Cardiac muscle cell (in vitro differentiated cells and primary cell): ENCODE results near the gene FSCN2. TPM values are rescaled to one million over a fixed set of nuclear protein-coding genes. Genes with fewer than 3 reads are reported as not detected.
A peak's percentile ranks its signal among the peaks of the same experiment; 100 is the strongest.

Source experiments
- DNase-seq, 2 donors: peaks; one replicate each; pipeline versions ENCODE4 v3.0.0 to v3.0.0-alpha.2; 2010 to 2017; ENCODE audit warnings: low read depth in 1 of 2, low spot score in 1 of 2
- H3K27ac ChIP-seq: fragments of 200-600 bp; sonication (generic); 2 replicates; pipeline ENCODE4 v1.5.1; 2016
- H3K27me3 ChIP-seq: fragments of 200-600 bp; sonication (generic); 2 replicates; pipeline ENCODE4 v1.6.0; 2016; ENCODE audit warnings: control low read depth
- H3K36me3 ChIP-seq: fragments of 200-600 bp; sonication (generic); 2 replicates; pipeline ENCODE4 v1.5.1; 2016; ENCODE audit warnings: control low read depth
- H3K4me1 ChIP-seq: fragments of 200-600 bp; sonication (generic); 2 replicates; pipeline ENCODE4 v1.8.1; 2017; ENCODE audit warnings: low read depth, mild to moderate bottlenecking, mixed run types
- H3K4me3 ChIP-seq: fragments of 200-600 bp; sonication (generic); 2 replicates; pipeline ENCODE4 v1.5.1; 2016; ENCODE audit warnings: mild to moderate bottlenecking
- H3K9me3 ChIP-seq: fragments of 200-600 bp; sonication (generic); 2 replicates; pipeline ENCODE4 v1.5.1; 2017; ENCODE audit warnings: low read depth, mild to moderate bottlenecking, control low read depth
- polyA plus RNA-seq: library from polyadenylated mRNA; unstranded; fragments of >200 nt; fragmentation: Nextera tagmentation; extraction: Ambion mirVana; gene quantifications from 2 replicates; pipeline ENCODE4 v1.2.1, GENCODE V29; 2016
- total RNA-seq: library from RNA; depleted of rRNA; stranded (reverse); fragments of >200 nt; gene quantifications from 2 replicates; pipeline ENCODE4 v1.2.3, GENCODE V29; 2016
- TF ChIP-seq, protein P1 (sequence below): IDR thresholded peaks from 2 replicates; pipeline ENCODE4 v1.5.1; 2012; ENCODE audit warnings: low read depth, mild to moderate bottlenecking, low read length

Gene FSCN2
- total and polyA plus RNA-seq, 2 experiments from 2014 or later, result 1.5 to 9.0 TPM

DNA sequence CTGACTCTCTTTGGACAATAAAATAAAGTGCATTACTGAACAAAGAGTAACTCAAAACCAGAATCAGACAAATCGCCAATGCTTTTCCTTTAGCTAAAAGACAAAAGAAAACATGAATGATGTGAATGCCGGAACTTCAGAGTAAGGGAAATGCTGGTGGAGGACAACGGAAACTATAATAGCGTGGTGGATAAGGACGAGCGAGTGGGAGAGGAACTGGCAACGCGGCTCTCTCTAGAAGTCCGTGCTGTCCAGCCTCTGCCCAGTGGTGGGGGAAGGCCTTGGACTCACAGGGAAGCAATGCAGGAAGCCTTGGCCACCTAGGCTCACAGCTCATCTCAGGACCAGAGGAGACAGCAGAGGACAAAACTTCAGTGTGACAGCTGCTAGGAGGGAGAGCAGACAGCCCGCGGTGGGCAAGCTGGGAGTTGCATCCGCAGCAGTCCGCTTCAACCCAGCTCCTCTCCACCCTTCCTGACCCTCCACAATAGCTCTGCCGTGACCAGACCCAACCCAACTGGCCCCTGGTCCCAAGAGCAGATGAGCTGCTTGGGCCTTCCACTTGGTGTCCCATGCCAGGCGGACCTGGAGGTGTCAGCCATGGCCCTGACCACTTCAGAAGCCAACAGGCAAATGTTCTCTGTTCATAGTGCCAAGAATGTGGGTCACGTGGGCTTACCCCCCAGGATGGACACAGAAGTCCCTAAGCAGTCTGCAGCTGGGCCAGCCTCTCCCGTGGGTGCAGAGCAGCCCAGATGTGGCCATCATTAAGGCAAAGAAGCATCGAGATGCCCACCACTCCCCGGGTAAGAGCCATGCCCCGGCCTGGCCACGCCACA lies 29.3 kb downstream of the FSCN2 start:
- Histone ChIP-seq H3K27ac (peak overlapping the region; percentile 82), H3K4me3 (no peak overlapping the region), H3K9me3 (no peaks in the 10 kb centered on the region), H3K36me3 (peaks cover 34% of the 10 kb centered on the region), H3K4me1 (peaks cover 33% of the 10 kb centered on the region), H3K27me3 (no peaks in the 10 kb centered on the region)
- no peak for DNase-seq
- TF ChIP-seq, protein P1, sequence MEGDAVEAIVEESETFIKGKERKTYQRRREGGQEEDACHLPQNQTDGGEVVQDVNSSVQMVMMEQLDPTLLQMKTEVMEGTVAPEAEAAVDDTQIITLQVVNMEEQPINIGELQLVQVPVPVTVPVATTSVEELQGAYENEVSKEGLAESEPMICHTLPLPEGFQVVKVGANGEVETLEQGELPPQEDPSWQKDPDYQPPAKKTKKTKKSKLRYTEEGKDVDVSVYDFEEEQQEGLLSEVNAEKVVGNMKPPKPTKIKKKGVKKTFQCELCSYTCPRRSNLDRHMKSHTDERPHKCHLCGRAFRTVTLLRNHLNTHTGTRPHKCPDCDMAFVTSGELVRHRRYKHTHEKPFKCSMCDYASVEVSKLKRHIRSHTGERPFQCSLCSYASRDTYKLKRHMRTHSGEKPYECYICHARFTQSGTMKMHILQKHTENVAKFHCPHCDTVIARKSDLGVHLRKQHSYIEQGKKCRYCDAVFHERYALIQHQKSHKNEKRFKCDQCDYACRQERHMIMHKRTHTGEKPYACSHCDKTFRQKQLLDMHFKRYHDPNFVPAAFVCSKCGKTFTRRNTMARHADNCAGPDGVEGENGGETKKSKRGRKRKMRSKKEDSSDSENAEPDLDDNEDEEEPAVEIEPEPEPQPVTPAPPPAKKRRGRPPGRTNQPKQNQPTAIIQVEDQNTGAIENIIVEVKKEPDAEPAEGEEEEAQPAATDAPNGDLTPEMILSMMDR, result no peak

DNA sequence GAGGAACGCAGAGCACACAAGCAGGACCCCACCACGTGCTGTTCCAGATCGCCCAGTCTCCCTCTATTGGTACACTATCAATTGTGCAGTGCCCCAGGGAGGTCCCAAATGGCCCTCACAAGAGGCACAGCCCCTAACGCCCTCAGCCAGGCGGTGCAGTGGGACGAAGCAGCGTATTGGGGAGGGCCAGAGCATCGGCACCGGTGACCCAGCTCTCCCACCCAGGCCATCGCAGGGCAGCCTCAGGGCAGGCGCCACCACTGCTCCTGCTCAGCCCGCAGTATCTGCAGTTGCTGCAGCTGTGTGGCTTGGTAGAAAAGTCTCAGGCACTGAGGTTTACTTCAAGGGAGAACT lies 29.9 kb downstream of the FSCN2 start:
- TF ChIP-seq, protein P1, result no peak
- H3K4me3 ChIP-seq, result no peak overlapping the region
- no peak for DNase-seq
- peaks cover 33% of the 10 kb centered on the region for H3K4me1 ChIP-seq
- peaks cover 38% of the 10 kb centered on the region for H3K36me3 ChIP-seq
- peak overlapping the region; percentile 82 for H3K27ac ChIP-seq
- H3K9me3 ChIP-seq, result no peaks in the 10 kb centered on the region
- no peaks in the 10 kb centered on the region for H3K27me3 ChIP-seq

DNA sequence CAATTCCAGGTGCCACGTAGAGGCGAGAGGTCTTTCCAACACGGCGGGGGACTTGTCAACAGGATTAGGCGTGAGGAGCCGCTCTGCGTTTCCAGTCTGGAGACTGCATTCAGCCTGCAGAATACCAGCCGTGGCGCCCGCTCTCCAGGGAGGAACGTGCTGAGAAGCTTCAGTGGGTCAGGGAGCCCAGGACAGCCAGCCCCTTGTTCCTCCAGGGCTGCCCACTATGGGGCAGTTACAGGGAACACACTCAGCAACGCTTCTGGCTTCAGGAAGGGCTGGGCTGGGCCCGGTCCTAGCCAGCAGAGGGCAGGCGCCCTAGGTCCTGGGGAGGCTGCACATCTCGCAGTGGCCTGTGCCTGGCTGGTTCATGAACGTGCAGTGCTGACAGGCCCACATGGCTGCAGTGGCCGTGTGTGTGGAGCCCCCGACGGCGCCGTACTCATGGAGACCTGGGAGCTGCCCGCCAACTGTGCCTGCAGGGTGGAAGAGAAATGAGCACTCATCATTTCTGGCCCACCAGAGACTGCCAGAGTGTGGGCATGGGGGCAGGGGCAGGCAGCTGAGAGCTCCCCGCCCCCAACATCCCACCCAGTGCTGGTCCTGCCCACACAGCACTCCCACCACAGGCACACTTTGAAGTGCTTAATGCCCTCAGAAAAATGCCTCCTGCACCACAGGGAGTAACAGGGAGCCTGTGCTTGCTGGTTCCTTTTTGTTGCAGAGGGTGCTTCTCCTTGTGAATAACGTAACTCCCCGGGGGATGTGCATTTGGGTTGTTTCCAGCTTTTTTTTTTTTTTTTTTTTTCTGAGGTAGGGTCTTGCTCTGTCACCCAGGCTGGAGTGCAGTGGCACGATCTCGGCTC lies 31.0 kb downstream of the FSCN2 start:
- Histone ChIP-seq H3K4me1 (peaks cover 26% of the 10 kb centered on the region), H3K9me3 (no peaks in the 10 kb centered on the region), H3K27me3 (no peaks in the 10 kb centered on the region), H3K4me3 (no peak overlapping the region), H3K27ac (peak overlapping the region; percentile 43), H3K36me3 (peaks cover 45% of the 10 kb centered on the region)
- no peak for DNase-seq
- TF ChIP-seq, protein P1, result peak; percentile 36

DNA sequence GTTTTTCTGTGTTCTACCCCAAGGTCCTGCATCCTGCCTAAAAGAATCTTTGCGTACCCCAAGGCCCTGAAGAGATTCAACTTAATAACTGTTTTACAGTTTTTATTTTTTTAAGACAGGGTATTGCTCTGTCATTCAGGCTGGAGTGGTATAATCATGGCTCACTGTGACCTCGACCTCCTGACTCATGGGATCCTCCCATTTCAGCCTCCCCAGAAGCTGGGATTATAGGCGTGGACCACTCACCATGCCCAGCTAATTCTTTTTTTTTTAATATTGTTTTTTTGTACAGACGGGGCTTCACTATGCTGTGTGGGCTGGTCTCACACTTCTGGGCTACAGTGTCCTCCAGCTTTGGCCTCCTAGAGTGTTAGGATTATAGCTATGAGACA lies 33.3 kb downstream of the FSCN2 start:
- Histone ChIP-seq H3K4me3 (no peak overlapping the region), H3K9me3 (no peaks in the 10 kb centered on the region), H3K36me3 (peaks cover 63% of the 10 kb centered on the region), H3K4me1 (peaks cover 14% of the 10 kb centered on the region), H3K27me3 (no peaks in the 10 kb centered on the region), H3K27ac (no peak overlapping the region)
- DNase-seq, result no peak
- TF ChIP-seq, protein P1, result no peak

DNA sequence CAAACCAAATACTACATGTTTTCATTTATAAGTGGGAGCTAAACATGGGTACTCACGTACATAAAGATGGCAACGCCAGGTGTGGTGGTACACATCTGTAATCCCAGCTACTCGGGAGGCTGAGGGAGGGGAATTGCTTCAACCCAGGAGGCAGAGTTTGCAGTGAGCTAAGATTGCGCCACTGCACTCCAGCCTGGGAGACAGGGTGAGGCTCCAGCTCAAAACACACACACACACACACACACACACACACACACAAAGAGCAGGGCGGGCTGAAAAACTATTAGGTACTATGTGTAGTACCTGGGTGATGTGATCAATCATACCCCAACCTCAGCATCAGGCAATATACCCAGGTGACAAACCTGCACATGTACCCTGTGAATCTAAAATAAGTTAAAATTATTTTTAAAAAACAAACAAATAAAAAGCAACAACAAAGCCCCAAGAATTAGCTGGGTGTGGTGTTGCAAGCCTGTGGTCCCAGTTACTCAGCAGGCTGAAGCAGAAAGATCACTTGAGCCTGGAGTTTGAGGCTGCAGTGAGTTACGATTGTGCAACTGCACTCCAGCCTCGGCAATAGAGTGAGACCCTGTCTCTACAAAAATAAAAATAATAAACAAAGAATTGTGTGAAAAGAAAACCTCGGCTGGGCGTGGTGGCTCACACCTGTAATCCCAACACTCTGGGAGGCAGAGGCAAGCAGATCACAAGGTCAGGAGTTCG lies 35.8 kb downstream of the FSCN2 start:
- DNase-seq, result peak in 1 of 2 donors; percentile 89
- Histone ChIP-seq H3K4me1 (no peaks in the 10 kb centered on the region), H3K27ac (no peak overlapping the region), H3K4me3 (no peak overlapping the region), H3K27me3 (no peaks in the 10 kb centered on the region), H3K36me3 (peaks cover 67% of the 10 kb centered on the region), H3K9me3 (no peaks in the 10 kb centered on the region)
- TF ChIP-seq, protein P1, result no peak
